Heart left ventricle (tissue), 13 donors: ENCODE data around the gene CCSER1.

Experiments used
- POLR2A ChIP-seq, 2 donors: fragments of 450-650 bp; IDR thresholded peaks; one replicate each; pipeline ENCODE4 v1.6.1; 2017; ENCODE audit warnings: antibody characterized with exemption in 2 of 2, mild to moderate bottlenecking in 2 of 2, moderate library complexity in 2 of 2
- TF ChIP-seq, protein P1 (sequence below), 12 donors: fragments of 200-600 bp; sonication (generic) in 4 of 12; IDR thresholded peaks; one replicate each; pipeline versions ENCODE4 v1.5.0 to v1.8.0; 2018 to 2022; ENCODE audit warnings: antibody characterized with exemption in 12 of 12, mild to moderate bottlenecking in 5 of 12
- donor health status: ischemic (EF 13 %, LVEDD 7.1; RV severe dilation, severe dysfunction).
- donor health status: DM: no; HTN: yes; CAD: no.
- donor health status: DM: no; HTN: no; CAD: no.
- donor health status: ischemic (EF 25% LVEDD 6.9; RV normal size, moderate dysfunction).
- donor health status: ischemic (EF 25% LVEDD 5.7; RV mildly dilated, moderate dysfunction).
- donor health status: ischemic (EF 35%, LVEDD 5.7; RV mildly dilated, moderate dysfunction).
- donor health status: nonischemic (EF 11% LVEDD 7.7; RV severe dilation, severe dysfunction).
- donor health status: DM: yes; HTN: yes; CAD: no.
- donor health status: PGD.
- donor health status: ischemic (EF 29% LVEDD 5.4; RV normal size, mild dysfunction).
- donor health status: nonischemic (EF 23%, LVEDD 6.1; RV moderate dilation, normal function).

DNA sequence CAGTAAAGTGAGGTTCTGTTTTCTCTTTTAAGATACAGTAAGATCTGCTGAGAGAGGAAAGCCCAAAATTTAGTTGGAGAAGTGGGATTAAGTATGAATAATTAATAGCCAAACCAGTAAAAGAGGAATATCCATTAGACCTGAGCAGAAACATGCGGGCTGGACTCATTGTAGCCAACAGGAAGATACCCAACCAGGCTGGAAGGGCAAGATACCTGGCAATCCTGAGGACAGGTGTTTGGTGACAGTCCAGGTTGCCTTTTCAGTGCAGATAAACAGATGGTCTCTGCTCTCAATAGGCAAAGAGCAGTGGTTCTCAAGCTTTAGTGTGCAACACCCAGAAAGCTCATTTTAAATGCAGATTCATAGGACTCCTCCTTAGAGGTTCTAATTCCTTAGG, 1195.8 kb downstream of the CCSER1 start:
- TF ChIP-seq, protein P1, sequence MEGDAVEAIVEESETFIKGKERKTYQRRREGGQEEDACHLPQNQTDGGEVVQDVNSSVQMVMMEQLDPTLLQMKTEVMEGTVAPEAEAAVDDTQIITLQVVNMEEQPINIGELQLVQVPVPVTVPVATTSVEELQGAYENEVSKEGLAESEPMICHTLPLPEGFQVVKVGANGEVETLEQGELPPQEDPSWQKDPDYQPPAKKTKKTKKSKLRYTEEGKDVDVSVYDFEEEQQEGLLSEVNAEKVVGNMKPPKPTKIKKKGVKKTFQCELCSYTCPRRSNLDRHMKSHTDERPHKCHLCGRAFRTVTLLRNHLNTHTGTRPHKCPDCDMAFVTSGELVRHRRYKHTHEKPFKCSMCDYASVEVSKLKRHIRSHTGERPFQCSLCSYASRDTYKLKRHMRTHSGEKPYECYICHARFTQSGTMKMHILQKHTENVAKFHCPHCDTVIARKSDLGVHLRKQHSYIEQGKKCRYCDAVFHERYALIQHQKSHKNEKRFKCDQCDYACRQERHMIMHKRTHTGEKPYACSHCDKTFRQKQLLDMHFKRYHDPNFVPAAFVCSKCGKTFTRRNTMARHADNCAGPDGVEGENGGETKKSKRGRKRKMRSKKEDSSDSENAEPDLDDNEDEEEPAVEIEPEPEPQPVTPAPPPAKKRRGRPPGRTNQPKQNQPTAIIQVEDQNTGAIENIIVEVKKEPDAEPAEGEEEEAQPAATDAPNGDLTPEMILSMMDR (IDR thresholded peaks at IDR 0.05) = no peak
- TF ChIP-seq POLR2A (IDR thresholded peaks at IDR 0.05) = no peak
